ENCODE results near the gene HSCB. TPM values are rescaled to one million over a fixed set of nuclear protein-coding genes. Genes with fewer than 3 reads are reported as not detected.

The HSCB gene
- total and polyA plus RNA-seq, 9 of the 15 experiments (the other 6 are each of a cell fraction or from before 2014, with no cell fraction given): 2.6 to 13.1 (median 8.6) TPM

DNA sequence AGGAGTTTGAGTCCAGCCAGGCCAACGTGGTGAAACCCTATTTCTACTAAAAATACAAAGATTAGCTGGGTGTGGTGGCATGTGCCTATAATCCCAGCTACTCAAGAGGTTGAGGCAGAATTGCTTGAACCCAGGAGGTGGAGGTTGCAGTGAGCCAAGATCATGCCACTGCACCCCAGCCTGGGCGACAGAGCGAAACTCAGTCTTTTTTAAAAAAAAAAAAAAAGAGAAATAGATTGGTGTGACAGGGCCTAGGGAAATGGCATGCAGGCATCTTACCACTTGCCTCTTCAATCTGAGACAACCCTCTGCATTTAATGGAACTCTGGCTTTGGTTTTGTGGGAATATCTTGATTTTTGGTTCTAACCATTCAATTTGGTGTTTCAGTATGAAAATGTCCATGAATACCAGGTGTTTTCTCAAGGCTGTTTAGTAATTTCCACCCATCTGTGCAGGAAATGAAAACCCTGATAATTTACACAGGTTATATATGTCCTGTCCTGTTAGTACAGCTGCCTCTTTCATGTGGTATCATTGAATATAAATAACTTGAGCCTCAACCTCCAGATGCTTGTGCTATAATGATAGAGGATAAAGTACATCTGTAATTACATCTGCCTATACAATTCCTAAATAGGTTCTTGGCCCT, 50.1 kb downstream of the HSCB start:
- FAIRE-seq (no peak), ATAC-seq (no peak; the same call in 1 of the 3 replicates), DNase-seq (ENCODE audit: extremely low read depth in 1 of 4, low spot score in 3 of 4) (no peak)
- H3K4me3 ChIP-seq: no peak overlapping the region
- ChIA-PET POLR2A (interaction anchor here (0.6 to 9.4 kb wide), 5 partner anchors 6 to 315 kb away, joined by 3 to 109 read pairs (median 3); partner anchors contain the start of genes CCDC117 and XBP1), CTCF (ENCODE audit: low intra/inter-chr PET ratio) (no interaction called here)
- in situ Hi-C loops (cut with MboI): no loop called here
- 0% methylated on average over 1 of the region's 3 CpGs for WGBS (ENCODE audit: insufficient coverage, low coverage, missing lambda C conversion rate)
- peaks cover 24% of the 10 kb centered on the region for H4K20me1 ChIP-seq (replicated peaks; ENCODE audit: control insufficient read depth, insufficient read depth, low read length)
- no peaks in the 10 kb centered on the region for H3K27me3 ChIP-seq (ENCODE audit: control insufficient read depth in 2 of 2, insufficient read depth in 2 of 2, low read length in 2 of 2)
- intact Hi-C loops (cut with micrococcal nuclease): loop anchor here (5.0 kb wide), 1 partner anchor 35 kb away; no protein-coding TSS in a partner anchor
- H3K9me1 ChIP-seq (ENCODE audit: control insufficient read depth, insufficient read depth, low read length): peaks cover 4% of the 10 kb centered on the region
- peaks cover 21% of the 10 kb centered on the region for H3K79me2 ChIP-seq (ENCODE audit: control insufficient read depth, insufficient read depth, low read length)
- no peak overlapping the region for H2AFZ ChIP-seq (ENCODE audit: low read depth, low read length)
- H3K9me3 ChIP-seq (replicated peaks; ENCODE audit: control insufficient read depth, insufficient read depth, low read depth, low read length): no peaks in the 10 kb centered on the region
- peaks cover 37% of the 10 kb centered on the region for H3K36me3 ChIP-seq (ENCODE audit: control insufficient read depth, insufficient read depth, low read length)
- no TSS peak for BruUV-seq (replicated peaks)
- H3K9ac ChIP-seq (ENCODE audit: insufficient read depth in 1 of 2, low read depth in 2 of 2, low read length in 2 of 2): no peak overlapping the region
- H3K27ac ChIP-seq (ENCODE audit: extremely low read depth, low read depth, low read length): no peak overlapping the region
- H3K4me1 ChIP-seq (replicated peaks in 1 of 2; ENCODE audit: control insufficient read depth in 2 of 2, insufficient read depth in 2 of 2, low read length in 2 of 2): peaks cover 3 to 5% of the 10 kb centered on the region in 2 experiments; a peak in 3 of 5 replicates
- no peak overlapping the region for H3K4me2 ChIP-seq (ENCODE audit: insufficient read depth, low read length)
- TF ChIP-seq HCFC1 (IDR thresholded peaks at IDR 0.05; ENCODE audit: low read depth, low read length) (no peak), HDAC2 (IDR thresholded peaks at IDR 0.05) (no peak), SMARCA5 (IDR thresholded peaks at IDR 0.05) (no peak), ZNF444 (CRISPR knock-in tag; IDR thresholded peaks at IDR 0.05) (no peak), MECOM (CRISPR knock-in tag; IDR thresholded peaks at IDR 0.05) (no peak), CBFA2T2 (conservative IDR thresholded peaks at IDR 0.05) (no peak), MXI1 (IDR thresholded peaks at IDR 0.05; ENCODE audit: low read depth, low read length) (no peak), TCF7 (IDR thresholded peaks at IDR 0.05; ENCODE audit: borderline replicate concordance) (no peak), JUND (IDR thresholded peaks at IDR 0.05; ENCODE audit: borderline replicate concordance, low read depth, low read length) (no peak), JUND (tag; IDR thresholded peaks at IDR 0.05; ENCODE audit: borderline replicate concordance, low read depth, low read length) (no peak)
- TF ChIP-seq, protein P1, sequence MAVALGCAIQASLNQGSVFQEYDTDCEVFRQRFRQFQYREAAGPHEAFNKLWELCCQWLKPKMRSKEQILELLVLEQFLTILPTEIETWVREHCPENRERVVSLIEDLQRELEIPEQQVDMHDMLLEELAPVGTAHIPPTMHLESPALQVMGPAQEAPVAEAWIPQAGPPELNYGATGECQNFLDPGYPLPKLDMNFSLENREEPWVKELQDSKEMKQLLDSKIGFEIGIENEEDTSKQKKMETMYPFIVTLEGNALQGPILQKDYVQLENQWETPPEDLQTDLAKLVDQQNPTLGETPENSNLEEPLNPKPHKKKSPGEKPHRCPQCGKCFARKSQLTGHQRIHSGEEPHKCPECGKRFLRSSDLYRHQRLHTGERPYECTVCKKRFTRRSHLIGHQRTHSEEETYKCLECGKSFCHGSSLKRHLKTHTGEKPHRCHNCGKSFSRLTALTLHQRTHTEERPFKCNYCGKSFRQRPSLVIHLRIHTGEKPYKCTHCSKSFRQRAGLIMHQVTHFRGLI (CRISPR knock-in tag; IDR thresholded peaks at IDR 0.05): no peak
- TF ChIP-seq, protein P2, sequence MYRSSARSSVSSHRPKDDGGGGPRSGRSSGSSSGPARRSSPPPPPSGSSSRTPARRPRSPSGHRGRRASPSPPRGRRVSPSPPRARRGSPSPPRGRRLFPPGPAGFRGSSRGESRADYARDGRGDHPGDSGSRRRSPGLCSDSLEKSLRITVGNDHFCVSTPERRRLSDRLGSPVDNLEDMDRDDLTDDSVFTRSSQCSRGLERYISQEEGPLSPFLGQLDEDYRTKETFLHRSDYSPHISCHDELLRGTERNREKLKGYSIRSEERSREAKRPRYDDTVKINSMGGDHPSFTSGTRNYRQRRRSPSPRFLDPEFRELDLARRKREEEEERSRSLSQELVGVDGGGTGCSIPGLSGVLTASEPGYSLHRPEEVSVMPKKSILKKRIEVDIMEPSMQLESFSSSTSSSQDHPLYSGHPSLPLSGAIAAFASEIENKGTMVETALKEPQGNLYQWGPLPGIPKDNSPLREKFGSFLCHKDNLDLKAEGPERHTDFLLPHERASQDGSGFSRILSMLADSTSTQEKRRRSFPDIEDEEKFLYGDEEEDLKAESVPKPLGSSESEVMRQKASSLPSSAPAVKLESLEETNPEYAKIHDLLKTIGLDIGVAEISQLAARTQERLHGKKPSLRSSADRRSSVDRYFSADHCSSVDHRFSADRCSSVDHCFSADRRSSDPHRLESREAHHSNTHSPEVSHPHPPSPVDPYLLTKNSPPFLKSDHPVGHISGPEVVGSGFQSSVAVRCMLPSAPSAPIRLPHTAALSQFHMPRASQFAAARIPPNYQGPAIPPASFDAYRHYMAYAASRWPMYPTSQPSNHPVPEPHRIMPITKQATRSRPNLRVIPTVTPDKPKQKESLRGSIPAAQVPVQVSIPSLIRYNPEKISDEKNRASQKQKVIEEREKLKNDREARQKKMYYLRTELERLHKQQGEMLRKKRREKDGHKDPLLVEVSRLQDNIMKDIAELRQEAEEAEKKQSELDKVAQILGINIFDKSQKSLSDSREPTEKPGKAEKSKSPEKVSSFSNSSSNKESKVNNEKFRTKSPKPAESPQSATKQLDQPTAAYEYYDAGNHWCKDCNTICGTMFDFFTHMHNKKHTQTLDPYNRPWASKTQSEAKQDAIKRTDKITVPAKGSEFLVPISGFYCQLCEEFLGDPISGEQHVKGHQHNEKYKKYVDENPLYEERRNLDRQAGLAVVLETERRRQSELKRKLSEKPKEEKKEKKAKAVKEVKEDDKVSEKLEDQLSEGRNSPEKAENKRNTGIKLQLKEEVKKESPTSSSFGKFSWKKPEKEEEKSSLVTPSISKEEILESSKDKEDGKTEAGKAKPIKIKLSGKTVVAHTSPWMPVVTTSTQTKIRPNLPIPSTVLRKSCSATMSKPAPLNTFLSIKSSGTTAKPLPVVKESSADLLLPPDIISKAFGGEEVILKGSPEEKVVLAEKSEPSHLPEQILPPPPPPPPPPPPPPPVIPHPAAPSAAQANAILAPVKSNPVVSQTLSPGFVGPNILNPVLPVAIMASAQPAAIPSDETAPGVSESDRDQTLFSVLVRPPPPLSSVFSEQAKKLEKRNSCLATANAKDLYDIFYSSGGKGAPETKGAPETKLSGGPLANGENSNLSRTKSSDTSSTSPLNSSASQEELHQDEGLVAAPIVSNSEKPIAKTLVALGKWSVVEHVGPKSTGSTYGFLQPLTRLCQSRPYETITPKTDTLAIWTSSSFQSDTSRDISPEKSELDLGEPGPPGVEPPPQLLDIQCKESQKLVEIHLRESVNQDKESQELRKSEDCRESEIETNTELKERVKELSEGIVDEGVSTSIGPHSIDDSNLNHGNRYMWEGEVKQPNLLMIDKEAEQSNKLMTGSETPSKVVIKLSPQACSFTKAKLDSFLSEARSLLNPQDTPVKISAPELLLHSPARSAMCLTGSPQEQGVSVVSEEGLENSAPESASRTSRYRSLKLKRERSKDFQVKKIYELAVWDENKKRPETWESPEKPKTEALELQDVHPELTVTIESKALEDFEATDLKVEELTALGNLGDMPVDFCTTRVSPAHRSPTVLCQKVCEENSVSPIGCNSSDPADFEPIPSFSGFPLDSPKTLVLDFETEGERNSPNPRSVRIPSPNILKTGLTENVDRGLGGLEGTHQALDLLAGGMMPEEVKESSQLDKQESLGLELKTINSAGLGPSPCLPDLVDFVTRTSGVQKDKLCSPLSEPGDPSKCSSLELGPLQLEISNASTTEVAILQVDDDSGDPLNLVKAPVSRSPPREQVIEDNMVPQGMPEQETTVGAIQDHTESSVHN (IDR thresholded peaks at IDR 0.05; ENCODE audit: borderline replicate concordance in 1 of 2, low read depth in 1 of 2): no peak

All from K562 (cell line).